WERI-Rb-1 (cell line): ENCODE measurements around the gene FMOD.

Experiments
- DNase-seq: peaks from one replicate; pipeline ENCODE4 v3.0.0-alpha.2; 2020
- H3K27ac ChIP-seq: fragments of 250-450 bp; sonication (Bioruptor Pico); 2 replicates; pipeline ENCODE4 v1.5.1; 2020; ENCODE audit warnings: mild to moderate bottlenecking, moderate library complexity
- H3K27me3 ChIP-seq: fragments of 250-450 bp; sonication (Bioruptor Pico); 2 replicates; pipeline ENCODE4 v1.5.1; 2021; ENCODE audit warnings: mild to moderate bottlenecking, low read depth, moderate library complexity; ENCODE audit not compliant: insufficient read depth, severe bottlenecking
- H3K36me3 ChIP-seq: fragments of 250-450 bp; sonication (Bioruptor Pico); 2 replicates; pipeline ENCODE4 v1.5.1; 2020; ENCODE audit warnings: mild to moderate bottlenecking, moderate library complexity
- H3K4me3 ChIP-seq: 2 replicates; pipeline ENCODE4 v1.5.1; 2011; ENCODE audit warnings: low read depth, mild to moderate bottlenecking, control low read depth, low read length
- H3K9me3 ChIP-seq: fragments of 250-450 bp; sonication (Bioruptor Pico); 2 replicates; pipeline ENCODE4 v1.5.1; 2021; ENCODE audit warnings: mild to moderate bottlenecking, moderate library complexity; ENCODE audit not compliant: severe bottlenecking
- CTCF ChIP-seq: IDR thresholded peaks from 2 replicates; pipeline ENCODE4 v1.5.1; 2011; ENCODE audit warnings: low read depth, mild to moderate bottlenecking, control low read depth, inconsistent platforms, low read length

Gene FMOD

GRCh38 chr1:203349166-203349565, 1.8 kb downstream of the FMOD start:
- Histone ChIP-seq H3K9me3 (no peaks in the 10 kb centered on the region), H3K36me3 (no peaks in the 10 kb centered on the region), H3K27me3 (no peaks in the 10 kb centered on the region), H3K27ac (no peak overlapping the region), H3K4me3 (no peak overlapping the region)
- no peak for TF ChIP-seq CTCF
- no peak for DNase-seq

DNA sequence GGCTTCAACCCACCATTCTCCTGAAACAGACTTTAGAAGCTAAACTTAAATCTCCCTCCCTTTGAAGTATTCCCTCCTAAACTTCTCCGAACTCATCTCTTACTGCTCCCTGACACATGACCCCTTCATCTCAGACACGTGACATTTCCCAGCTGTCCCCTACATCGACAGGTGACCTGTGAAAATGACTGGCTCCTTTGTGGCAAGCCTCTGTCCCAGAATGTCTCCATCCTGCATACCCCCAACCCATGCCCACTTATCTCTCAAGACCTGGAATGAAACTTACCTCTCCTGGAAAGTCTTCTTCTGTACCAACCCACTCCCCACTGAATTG, 4.2 kb downstream of the FMOD start:
- no peak for DNase-seq
- Histone ChIP-seq H3K9me3 (no peaks in the 10 kb centered on the region), H3K27me3 (no peaks in the 10 kb centered on the region), H3K4me3 (no peak overlapping the region), H3K36me3 (no peaks in the 10 kb centered on the region), H3K27ac (no peak overlapping the region)
- TF ChIP-seq CTCF, result no peak

DNA sequence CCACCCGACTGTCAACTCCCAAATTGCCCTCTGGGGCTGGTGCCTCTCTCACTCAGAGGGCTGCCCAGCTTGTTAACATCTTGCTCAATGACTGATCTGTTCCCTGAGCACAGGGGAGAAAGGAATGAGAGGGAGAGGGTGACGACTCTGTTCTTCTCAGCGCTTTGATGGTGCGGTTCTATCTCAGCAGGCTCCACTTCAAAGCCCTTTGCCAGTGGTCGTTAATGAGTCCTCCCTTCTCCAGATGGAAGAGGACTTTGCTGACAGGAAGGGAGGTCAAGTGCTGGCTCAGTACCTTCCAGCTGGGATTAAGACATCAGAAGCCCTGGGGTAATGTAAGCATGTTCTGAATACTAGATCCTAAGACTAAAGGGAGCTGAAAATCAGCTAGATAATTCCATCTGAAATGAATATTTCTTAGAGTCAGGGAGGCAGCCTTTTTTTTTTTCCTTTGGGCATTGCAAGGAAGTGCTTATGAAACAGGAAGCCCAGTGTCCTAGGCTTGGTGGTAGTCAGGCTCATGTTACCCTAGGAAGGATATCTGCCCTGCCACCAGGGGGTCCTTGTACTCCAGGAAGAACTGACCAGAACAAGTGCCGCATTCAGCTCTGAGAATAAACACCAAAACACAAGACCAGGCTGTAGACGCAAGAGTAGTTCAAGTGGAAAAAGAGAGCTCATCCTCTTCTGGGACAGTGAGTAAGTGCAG, 4.7 kb downstream of the FMOD start:
- no peaks in the 10 kb centered on the region for H3K36me3 ChIP-seq
- H3K4me3 ChIP-seq, result no peak overlapping the region
- DNase-seq, result no peak
- H3K27me3 ChIP-seq, result no peaks in the 10 kb centered on the region
- no peaks in the 10 kb centered on the region for H3K9me3 ChIP-seq
- H3K27ac ChIP-seq, result no peak overlapping the region
- TF ChIP-seq CTCF, result peak; percentile 48

GRCh38 chr1:203343956-203344754, 6.8 kb downstream of the FMOD start:
- H3K9me3 ChIP-seq, result no peaks in the 10 kb centered on the region
- no peak for TF ChIP-seq CTCF
- no peaks in the 10 kb centered on the region for H3K27me3 ChIP-seq
- H3K36me3 ChIP-seq, result no peaks in the 10 kb centered on the region
- no peak for DNase-seq
- no peak overlapping the region for H3K4me3 ChIP-seq
- H3K27ac ChIP-seq, result no peak overlapping the region

DNA sequence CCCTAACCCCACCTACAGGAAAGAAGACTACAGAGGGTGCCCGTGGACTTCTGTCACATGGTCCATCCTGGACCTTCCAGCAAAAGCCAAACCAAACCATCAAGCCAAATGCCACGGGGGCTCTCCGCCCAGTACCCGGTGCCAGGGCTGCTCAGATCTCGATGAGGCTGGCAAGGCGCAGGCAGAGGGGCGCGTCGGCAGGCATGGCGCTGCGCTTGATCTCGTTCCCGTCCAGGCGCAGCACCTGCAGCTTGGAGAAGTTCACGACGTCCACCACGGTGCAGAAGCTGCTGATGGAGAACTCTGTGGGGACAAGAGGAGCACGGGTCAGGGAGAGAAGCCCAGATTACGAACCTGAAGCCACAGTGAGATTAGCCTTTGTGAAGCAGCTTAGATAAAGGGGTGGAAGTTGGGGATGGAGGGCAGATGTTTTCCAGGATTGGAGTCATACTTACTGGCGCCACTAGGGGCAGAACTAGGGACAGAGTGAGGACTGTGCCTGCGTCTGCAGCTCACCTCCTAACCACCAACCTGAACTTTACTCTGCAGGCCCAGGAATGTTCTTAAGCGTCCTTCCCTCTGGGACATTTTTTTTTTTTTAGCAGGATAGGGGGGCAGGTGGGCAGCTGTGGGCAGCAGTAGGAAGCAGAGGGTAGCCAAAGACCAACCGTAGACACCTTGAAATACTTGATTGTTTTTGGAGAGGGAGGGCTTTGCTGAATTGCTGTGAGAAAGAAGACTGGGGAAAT, 8.6 kb downstream of the FMOD start:
- DNase-seq, result peak; percentile 98
- Histone ChIP-seq H3K36me3 (no peaks in the 10 kb centered on the region), H3K27me3 (no peaks in the 10 kb centered on the region), H3K27ac (peak overlapping the region; percentile 2; the same call in 1 of the 2 replicates), H3K9me3 (no peaks in the 10 kb centered on the region), H3K4me3 (0 out of 2 replicates have a peak overlapping the region, but pooled peaks have one; percentile 2)
- TF ChIP-seq CTCF, result peak; percentile 99
